Osteoblast (primary cell): ENCODE results near the gene TLK1. TPM values are rescaled to one million over a fixed set of nuclear protein-coding genes. Genes with fewer than 3 reads are reported as not detected.

Source experiments
- DNase-seq: peaks from one replicate; pipeline ENCODE4 v3.0.0; 2011; ENCODE audit warnings: low spot score, mixed read lengths; ENCODE audit not compliant: insufficient read length; ENCODE audit errors: missing footprints
- H2AFZ ChIP-seq: 2 replicates; pipeline ENCODE4 v1.6.0; 2011; ENCODE audit warnings: mild to moderate bottlenecking, low read length
- H3K27ac ChIP-seq: 2 replicates; pipeline ENCODE4 v1.5.1; 2011; ENCODE audit warnings: mild to moderate bottlenecking, low read depth, low read length, moderate library complexity
- H3K27me3 ChIP-seq: 2 replicates; pipeline ENCODE4 v1.6.0; 2012; ENCODE audit warnings: mild to moderate bottlenecking, control low read depth, inconsistent platforms, low read length, moderate library complexity; ENCODE audit not compliant: insufficient read depth
- H3K36me3 ChIP-seq: 2 replicates; pipeline ENCODE4 v1.5.1; 2011; ENCODE audit warnings: mild to moderate bottlenecking, low read length, control low read depth, moderate library complexity; ENCODE audit not compliant: insufficient read depth
- H3K4me1 ChIP-seq: 2 replicates; pipeline ENCODE4 v1.5.1; 2011; ENCODE audit warnings: mild to moderate bottlenecking, low read length, control low read depth, moderate library complexity; ENCODE audit not compliant: insufficient read depth
- H3K4me2 ChIP-seq: 2 replicates; pipeline ENCODE4 v1.6.0; 2011; ENCODE audit warnings: mild to moderate bottlenecking, low read length; ENCODE audit not compliant: insufficient read depth
- H3K4me3 ChIP-seq: fragments of 200-600 bp; sonication (generic); 3 replicates; pipeline ENCODE4 v1.5.1; 2012; ENCODE audit warnings: mild to moderate bottlenecking, low read length, inconsistent platforms; ENCODE audit not compliant: insufficient read depth
- H3K79me2 ChIP-seq: 2 replicates; pipeline ENCODE4 v1.6.0; 2012; ENCODE audit warnings: mild to moderate bottlenecking, low read length, control low read depth, inconsistent platforms; ENCODE audit not compliant: insufficient read depth
- H3K9me3 ChIP-seq: 2 replicates; pipeline ENCODE4 v1.5.1; 2011; ENCODE audit warnings: low read depth, low read length, control low read depth
- H4K20me1 ChIP-seq: 2 replicates; pipeline ENCODE4 v1.6.0; 2012; ENCODE audit warnings: mild to moderate bottlenecking, low read length, control low read depth; ENCODE audit not compliant: insufficient read depth
- CTCF ChIP-seq: IDR thresholded peaks from 2 replicates; pipeline ENCODE4 v1.5.1; 2011; ENCODE audit warnings: mild to moderate bottlenecking, low read depth, low read length, moderate library complexity; ENCODE audit errors: extremely low read depth
- total RNA-seq: library from RNA; depleted of rRNA; stranded (reverse); fragments of >200 nt; gene quantifications from 2 replicates; pipeline ENCODE4 v1.2.3, GENCODE V29; 2012

The TLK1 gene
- total RNA-seq, 1 donor: 22.1 TPM

GRCh38 chr2:171173087-171173486 is 12.4 kb upstream of the TLK1 start:
- H3K27me3 ChIP-seq: peaks cover 2% of the 10 kb centered on the region
- H3K9me3 ChIP-seq: no peaks in the 10 kb centered on the region
- no peak for TF ChIP-seq CTCF
- no peak for DNase-seq
- H3K27ac ChIP-seq: no peak overlapping the region
- H3K79me2 ChIP-seq: no peaks in the 10 kb centered on the region
- no peaks in the 10 kb centered on the region for H4K20me1 ChIP-seq
- H3K4me1 ChIP-seq: no peaks in the 10 kb centered on the region
- H2AFZ ChIP-seq: no peak overlapping the region
- no peak overlapping the region for H3K4me2 ChIP-seq
- no peak overlapping the region for H3K4me3 ChIP-seq
- H3K36me3 ChIP-seq: no peaks in the 10 kb centered on the region

DNA sequence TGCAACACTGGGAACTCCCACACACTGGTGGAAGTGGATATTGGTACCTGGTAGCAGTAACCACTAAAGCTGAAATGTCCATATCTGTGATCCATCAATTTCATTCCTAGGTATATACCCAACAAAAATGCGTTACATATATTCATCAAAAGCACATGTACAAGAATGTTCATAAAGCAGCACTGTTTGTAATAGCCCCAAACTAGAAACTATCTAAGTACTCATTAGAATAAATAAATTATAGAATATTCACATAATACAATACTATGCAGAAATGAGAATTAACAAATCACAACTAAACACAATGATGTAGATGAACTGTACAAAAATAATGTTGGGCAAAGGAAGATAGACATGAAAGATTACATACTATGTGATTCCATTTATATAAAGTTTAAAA is 11.1 kb upstream of the TLK1 start:
- no peaks in the 10 kb centered on the region for H3K4me1 ChIP-seq
- no peak overlapping the region for H3K4me3 ChIP-seq
- no peak for TF ChIP-seq CTCF
- peaks cover 2% of the 10 kb centered on the region for H3K27me3 ChIP-seq
- H4K20me1 ChIP-seq: no peaks in the 10 kb centered on the region
- H3K27ac ChIP-seq: no peak overlapping the region
- no peak overlapping the region for H3K4me2 ChIP-seq
- no peaks in the 10 kb centered on the region for H3K79me2 ChIP-seq
- no peak overlapping the region for H2AFZ ChIP-seq
- H3K36me3 ChIP-seq: no peaks in the 10 kb centered on the region
- no peak for DNase-seq
- H3K9me3 ChIP-seq: no peaks in the 10 kb centered on the region

DNA sequence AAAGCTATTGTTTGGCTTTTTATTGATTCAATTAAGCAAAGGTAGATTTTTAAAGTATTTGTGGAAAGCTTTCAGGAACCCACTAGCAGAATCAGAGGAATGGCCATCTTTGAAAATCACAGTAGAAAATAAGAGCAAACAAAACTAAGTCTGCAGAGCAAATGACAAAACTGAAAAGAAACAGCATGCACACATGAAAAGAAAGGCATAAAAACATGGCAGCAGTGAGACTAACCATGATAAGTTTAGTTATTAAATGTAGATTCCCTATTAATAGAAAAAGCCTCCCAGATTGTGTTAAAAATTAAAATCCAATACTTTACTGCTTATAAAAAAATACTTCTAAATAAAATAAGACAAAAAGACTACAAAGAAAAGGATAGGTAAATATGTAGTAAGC is 9.1 kb upstream of the TLK1 start:
- Histone ChIP-seq H3K27me3 (peaks cover 2% of the 10 kb centered on the region), H3K4me1 (no peaks in the 10 kb centered on the region), H3K79me2 (no peaks in the 10 kb centered on the region), H3K4me3 (no peak overlapping the region), H2AFZ (no peak overlapping the region), H3K36me3 (no peaks in the 10 kb centered on the region), H3K9me3 (no peaks in the 10 kb centered on the region), H3K4me2 (no peak overlapping the region), H4K20me1 (no peaks in the 10 kb centered on the region), H3K27ac (no peak overlapping the region)
- no peak for DNase-seq
- TF ChIP-seq CTCF: no peak

DNA sequence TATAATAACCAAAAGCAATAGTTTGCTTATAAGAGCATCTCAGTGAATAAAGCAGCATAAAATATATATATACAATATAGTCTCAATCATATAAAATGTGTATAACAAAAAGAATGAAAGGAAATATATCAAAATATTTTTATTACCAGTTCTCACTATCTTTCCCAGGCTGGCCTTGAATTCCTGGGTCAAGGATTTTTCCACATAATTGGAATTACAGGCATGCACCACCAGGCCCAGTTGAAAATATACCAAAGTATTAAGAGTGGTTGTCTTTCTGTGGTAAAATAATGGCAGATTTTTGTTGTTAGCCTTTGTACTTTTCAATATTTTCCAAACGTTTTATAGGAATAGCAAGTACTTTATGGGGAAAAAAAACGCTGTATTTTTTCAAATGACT is 8.6 kb upstream of the TLK1 start:
- Histone ChIP-seq H3K4me3 (no peak overlapping the region), H3K27me3 (peaks cover 2% of the 10 kb centered on the region), H3K4me2 (no peak overlapping the region), H2AFZ (no peak overlapping the region), H3K36me3 (no peaks in the 10 kb centered on the region), H4K20me1 (no peaks in the 10 kb centered on the region), H3K9me3 (no peaks in the 10 kb centered on the region), H3K27ac (no peak overlapping the region), H3K4me1 (no peaks in the 10 kb centered on the region), H3K79me2 (no peaks in the 10 kb centered on the region)
- TF ChIP-seq CTCF: no peak
- DNase-seq: no peak
